ELF-1 (cell line): Measurements from ENCODE around the gene RNF4.
"Not testable (repeated sequence)": the region's sequence is repeated elsewhere in the genome, so short reads cannot be mapped to it uniquely, and the experiment has no call there.

Experiments used
- DNase-seq: peaks from one replicate; pipeline ENCODE4 v3.0.0-alpha.2; 2016; ENCODE audit warnings: low read depth, low spot score

RNF4 gene, protein sequence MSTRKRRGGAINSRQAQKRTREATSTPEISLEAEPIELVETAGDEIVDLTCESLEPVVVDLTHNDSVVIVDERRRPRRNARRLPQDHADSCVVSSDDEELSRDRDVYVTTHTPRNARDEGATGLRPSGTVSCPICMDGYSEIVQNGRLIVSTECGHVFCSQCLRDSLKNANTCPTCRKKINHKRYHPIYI

DNA sequence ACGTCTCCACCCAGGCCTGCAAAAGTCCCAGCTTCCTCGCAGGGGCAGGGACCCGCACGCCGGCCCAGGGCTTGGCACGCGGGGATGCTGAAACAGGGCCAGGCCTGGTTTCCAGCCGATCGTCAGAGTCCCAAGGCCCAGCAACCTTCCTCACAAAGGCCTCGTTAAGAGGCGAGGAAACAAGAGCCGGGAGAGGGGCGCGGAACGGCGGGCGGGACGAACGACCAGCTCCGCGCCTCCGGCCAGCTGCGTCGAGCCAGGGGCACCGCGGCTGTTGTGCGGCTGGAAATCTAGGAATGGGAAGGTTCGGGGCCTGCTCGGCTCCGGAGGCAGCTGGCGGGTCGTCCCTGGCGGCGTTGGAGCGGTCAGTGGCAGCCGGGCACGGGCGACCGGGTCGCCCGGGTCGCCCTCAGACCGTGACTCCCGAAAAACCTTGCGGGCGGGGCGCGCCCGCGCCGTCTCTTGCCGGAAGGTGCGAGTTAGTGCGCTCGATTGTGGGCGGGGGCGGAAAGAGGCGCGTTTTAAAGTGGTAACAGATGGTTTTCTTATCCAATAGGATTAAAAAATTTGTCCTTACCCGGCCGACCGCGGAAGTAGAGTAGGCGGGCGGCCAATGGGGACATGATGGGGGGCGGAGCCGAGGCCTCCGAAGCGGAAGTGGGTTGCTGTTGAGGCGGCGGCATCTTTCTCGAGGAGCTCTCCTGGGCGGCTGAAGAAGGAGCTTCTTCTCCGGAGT lies at the start of gene RNF4:
TSS of gene RNF4 (plus strand) at position 651 of the 736 bp plus-strand sequence. CDS start 21,388 bp downstream, outside the sequence.
- DNase-seq, result peak; percentile 98

DNA sequence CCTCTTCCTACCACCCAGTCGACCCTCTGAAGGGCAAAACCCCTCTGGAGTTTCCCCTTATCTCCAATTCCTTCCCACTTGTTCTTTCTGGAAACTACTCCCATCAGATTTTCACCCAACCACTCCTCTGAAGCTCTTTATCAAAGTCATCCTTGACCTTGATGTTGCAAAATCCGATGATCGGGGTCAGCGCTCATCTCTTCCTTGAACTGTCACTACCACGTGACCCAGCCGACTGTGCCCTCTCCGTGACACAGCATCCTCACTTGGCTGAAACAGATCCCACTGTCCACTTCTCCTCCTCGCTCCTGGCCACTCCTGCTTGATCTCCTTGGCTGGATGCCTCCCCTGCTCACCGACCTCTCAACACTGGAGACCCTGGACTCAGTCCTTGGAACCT lies 49.1 kb upstream of the RNF4 start:
- DNase-seq, result no peak

DNA sequence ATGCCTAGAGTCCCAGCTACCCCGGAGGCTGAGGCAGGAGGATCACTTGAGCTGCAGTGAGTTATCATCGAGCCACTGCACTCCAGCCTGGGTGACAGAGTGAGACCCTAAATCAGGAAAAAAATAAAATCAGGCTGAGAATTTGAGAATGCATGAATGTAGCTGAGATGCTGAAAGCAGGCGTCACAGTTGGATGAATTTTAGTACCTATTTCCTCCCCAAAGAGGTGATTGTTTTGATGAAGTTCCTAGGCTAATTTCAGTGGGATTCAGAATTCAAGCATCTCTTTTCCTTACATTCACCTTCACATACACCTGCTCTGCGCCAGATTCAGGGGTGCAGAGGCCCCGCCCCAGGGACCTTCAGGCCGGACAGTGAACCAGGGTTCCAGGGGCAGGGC lies 47.0 kb upstream of the RNF4 start:
- DNase-seq, result no peak

DNA sequence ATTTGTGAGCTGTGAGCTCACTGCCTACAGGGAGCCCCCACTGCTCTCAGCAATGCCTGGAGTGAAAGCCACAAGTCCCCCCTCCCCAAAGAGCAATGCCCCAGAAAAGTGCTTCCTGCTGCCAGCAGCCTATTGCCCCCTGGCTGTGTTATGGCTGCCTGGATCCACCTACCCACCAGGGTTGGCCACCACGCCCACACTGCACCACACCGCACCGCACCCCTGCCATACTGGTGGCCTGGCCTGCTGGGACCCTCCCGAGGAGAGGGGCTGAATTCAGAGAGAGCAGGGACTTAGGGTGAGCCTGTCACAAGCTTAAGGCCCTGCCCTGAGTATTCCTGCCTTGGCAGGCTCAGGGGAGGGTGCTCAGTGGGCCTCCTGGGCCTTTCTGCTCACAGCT lies 45.8 kb upstream of the RNF4 start:
- DNase-seq, result no peak

DNA sequence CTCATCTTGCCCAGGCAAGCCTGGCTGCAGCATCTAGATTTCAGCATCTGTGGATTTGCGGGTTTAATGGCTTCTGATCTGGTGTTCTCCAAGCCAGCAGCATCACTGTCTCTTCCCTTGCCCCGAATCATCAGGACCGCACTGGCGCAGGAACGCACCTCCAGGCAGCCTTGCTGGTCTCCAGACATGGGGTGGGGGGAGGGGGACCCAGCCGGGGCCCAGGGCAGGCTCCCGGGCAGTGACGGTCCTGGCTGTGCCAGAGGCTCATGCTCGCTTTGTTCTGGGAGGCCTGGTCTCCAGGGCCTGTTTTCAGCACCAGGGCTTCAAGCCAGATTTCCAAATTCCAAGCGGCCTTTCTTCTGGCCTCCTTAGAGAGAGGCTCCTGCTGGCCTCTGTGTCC lies 45.2 kb upstream of the RNF4 start:
- DNase-seq, result peak; percentile 66

DNA sequence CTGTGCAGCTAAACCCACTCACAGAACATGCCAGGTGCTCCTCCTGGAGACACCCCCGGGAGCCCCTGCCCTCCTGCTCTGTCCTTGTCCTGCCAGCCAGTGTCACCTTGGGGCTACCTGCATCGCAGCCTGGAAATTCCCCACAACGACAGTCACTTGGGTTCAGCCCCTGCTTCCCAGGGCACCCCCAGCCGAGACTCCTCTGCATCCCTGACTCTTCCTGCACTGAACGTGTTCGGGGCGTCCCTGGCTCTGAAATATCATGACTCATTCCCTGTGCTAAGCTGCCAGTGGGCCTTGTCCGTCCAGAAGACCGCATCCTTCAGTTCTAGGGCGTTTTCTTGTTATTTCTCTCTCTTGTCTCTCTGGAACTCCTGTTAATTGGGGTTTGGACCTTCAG lies 44.3 kb upstream of the RNF4 start:
- DNase-seq, result no peak

DNA sequence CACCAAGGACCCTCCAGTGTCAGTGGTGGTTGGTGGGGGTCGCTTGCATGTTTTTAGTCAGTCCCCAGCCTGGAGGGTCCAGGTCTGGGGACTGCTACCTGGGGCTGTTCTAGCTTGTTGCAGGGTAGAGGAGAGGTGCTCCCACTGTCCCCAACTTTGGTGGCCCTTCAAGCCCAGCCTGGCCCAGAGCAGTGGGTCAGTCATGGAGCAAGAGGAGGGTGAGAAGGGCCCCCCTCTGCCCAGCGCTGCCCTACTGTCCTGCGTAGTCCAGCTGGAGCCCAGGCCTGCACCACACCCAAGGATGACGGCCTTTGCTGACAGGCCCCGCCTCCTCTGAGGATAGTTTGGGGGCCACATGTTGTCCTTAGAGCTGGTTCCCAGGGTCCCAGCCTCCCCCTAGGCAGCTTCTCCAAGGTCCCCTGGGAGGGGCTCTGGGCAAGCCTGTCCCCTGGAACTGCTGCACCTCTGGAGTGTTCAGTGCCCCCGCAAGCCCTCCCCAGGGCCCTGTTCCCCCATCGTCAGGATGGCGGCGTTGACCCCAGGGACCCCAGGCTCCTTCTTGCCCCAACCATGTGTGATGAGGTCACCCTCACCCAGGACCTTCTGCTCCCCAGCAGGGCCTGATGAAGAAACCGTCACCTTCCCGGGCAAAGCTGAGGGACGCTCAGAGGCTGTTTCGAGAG lies 43.4 kb upstream of the RNF4 start:
- no peak for DNase-seq

DNA sequence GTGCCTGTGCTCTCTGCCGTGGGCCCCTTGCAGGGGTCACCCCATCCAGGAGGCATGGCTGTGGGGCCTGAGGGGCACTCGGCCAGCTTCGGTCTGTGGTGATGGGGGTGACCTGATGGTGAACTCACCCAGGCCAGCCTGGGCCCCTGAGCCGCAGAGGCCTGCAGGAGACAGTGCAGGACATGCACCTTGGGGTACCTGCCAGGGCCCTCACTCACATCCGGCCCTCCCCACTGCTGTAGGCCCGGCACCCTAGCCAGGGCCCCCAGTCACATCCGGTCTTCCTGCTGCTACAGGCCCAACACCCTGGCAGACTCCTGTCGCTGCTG lies 42.9 kb upstream of the RNF4 start:
- DNase-seq, result no peak

DNA sequence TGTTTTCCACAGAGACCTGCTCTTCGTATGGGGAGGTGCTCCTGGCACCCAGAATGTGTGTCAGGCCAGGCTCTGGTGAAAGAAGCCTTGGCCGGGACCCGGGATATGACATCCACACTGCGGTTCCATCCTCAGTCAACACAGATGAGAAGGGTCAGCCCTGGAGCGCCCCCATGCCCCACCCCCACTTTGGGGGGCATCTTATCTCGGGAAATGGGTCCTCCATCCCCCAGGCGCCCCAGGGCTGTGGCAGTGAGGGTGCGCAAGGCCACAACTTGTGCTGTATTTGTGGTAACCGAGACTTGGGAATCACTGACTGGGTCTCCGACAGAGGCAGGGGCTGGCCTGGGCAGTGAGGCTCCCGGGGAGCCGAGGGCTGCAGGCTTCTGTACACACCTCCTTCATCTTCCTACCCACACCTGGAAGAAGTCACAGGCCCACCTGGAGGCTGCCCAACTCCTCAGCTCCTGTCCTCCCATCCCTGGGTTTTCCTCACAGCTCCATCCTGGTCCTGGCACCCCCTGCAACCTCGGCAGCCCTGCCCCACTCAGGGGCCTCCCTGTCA lies 42.1 kb upstream of the RNF4 start:
- DNase-seq, result no peak

DNA sequence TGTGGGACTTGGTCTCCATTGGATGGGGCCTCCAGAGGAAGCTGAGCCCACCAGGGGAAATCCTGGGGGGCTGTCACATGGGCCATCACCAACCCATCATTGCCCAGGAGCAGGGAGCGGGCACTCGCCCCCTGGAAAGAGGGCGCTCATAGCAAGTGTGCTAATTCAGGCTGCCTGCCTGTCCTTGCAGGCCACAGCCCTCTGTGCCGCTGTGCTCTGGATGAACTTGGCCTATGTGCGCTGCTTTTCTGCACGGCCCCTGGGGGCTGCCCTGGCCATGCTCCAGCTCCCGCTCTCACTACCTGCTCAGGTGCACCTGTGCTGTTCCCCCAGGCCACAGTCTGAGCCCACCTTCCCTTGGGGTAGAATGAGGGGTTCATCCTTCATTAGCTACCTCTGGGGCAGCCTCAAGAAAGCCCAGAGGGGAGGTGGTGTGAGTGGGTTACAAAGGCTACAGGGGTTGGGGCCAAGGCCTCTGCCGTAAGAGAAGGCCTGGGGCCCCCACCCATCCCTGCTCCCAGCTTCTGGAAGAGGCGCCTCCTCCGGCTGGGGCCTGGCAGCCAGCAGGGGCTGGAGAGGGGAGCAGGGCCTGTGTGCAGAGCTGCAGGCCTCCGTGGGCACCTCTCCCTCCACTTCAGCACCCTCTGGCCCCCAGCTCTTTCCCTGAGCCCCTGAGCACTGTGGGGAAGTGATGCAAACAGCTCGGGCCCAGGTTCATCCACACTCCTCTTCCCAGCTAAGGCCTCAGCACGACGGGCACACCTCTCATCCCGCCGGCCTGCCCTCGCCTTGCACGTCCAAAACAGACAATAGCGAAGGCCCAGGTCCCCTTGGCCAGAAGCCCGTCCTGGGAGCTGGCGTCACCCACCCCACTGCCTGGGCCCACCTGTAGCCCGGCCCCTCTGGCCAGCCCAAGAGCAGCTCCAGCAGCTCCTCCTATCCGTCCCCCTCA lies 41.2 kb upstream of the RNF4 start:
- no peak for DNase-seq

DNA sequence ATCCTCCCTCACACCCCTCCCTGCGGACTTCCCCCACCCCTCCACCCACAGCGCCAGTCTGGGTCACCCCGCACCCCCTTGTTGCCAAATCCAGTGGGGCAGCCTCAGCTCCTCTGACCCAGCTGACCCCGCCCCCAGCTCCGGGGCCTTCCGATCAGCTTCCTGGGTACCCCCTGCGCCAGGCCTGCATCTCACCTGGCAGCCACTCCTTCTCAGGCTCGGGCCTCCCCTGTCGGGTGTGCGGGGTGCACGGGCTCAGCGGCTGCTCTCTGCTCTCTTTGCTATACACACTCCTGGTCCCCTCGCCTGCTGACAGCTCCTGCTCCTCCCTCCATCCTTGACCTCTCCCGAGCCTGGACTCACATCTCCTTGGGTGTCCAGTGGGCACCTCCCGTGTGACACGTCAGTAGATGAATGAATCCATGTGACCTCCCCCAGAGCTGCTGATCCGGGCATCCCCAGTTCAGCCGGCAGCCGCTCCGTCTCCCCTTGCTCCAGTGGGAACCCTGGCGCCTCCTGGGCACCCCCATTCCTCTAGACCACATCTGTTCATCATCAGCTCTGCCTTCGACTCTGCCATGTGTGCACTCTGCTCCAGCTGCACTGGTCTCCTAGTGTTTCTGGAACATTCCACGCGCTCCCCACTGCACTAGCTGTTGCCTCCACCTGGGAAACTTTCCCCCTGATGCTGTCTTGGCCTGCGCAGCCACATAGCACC lies 40.3 kb upstream of the RNF4 start:
- no peak for DNase-seq

DNA sequence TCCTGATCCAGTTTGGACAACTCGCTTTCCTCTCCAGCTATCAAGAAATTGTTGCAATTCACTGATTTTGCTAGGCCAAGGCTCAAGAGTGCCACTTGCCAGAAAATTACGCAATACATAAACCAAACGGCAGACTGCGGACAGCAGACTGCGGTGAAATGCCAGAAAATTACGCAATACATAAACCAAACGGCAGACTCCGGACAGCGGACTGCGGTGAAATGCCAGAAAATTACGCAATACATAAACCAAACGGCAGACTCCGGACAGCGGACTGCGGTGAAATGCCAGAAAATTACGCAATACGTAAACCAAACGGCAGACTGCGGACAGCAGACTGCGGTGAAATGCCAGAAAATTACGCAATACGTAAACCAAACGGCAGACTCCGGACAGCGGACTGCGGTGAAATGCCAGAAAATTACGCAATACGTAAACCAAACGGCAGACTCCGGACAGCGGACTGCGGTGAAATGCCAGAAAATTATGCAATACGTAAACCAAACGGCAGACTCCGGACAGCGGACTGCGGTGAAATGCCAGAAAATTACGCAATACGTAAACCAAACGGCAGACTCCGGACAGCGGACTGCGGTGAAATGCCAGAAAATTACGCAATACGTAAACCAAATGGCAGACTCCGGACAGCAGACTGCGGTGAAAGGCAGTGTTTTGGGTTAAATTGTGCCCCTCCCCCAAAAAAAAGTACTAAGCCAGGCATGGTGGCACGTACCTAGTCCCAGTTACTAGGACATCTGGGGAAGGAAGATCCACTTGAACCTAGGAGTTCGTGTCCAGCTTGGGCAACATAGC lies 38.8 kb upstream of the RNF4 start:
- not testable (repeated sequence) for DNase-seq

DNA sequence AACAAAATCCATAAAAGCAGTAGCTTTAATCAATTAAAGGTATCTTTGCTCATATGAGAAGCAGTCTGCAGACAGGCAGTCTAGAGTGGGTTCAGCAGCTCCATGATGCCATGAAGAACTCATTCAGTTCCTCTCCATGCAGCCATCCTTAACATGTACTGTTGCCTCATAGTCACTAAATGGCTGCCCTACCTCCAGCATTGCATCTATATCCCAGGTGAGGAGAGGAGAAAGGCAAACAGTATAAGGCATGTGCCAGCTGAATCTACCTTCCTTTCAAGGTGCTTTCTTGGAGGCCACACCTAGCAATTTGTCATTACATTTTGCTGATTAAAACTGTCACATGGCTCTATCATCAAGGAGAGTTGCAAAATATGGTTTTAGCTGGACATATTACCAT lies 36.9 kb upstream of the RNF4 start:
- no peak for DNase-seq

DNA sequence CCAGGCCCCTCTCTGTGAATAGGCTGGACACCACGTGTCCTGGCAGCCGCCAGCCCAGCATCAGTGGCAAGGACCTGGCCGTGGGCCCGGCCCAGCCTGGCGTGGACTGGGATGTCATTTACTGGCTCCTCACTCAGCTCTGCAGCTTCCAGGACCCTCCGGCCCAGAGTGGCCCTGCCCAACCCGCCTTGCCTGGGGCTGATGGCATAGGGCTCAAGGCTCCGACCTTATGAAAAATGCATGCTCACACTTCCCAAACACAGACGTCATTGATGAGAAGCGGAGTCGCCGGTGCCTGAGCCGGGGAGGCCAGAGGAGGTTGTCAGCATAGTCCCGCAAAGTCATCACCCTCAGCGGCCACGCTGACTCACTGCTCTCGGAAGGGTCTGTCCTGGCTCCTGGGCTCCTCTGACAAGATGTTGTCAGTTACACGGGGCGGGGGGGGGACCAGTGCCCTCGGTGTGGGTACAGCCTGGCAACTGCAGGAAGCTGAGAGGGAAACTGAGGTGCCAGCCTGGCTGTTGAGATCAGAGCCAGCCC lies 35.8 kb upstream of the RNF4 start:
- DNase-seq, result peak; percentile 67

DNA sequence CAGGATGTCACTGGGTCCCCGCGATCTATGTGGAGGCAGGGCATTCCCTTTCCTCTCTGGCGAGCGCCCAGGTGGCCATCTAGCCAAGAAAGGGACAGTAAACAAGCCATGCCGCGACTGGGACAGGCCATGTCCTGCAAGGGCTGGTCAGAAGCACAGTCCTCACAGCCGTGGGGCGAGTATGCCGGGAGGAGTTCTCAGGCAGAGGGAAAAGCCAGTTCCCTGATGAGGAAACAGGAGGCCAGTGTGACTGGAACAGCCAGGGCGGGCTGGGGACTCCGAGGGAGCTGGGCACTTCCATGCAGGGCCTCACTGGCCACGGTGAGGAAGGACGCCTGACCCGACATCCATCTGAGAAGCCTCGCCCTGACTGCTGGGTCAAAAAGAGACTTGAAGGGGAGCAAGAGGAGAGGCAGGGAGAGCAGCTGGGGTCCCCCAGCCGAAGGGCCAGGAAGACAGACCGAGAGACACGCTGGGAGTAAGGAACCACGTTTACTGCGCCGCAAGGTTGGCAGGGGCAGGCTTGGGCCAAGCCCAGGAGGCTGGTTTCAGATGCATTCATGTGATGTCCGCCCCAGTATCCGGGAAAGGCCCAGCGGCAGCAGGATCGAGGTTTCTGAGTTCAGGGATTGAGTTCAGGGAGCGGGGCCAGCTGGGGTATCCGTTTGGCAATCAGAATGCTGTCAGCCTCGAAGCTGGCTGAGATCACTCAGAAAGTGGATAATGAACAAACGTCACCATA lies 35.1 kb upstream of the RNF4 start:
- no peak for DNase-seq

DNA sequence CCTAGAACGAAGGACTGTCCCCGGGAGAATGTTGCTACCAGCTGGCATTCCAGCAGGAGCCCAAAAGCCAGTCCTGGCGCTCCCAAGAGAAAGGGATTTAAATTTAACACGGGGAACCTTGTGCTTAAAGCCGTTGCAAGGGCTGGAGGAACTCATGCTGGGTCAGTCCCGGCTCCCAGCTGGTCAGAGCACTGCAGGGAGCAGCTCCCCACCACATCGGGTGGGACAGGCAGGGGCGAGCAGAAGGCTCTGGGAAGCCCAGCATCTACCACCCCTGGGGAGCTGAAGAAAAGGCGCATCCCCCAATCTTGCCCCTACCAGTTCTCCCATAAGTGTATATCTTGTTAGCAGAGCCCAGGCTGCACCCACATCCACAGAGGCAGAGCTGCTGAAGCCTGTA lies 34.5 kb upstream of the RNF4 start:
- DNase-seq, result no peak

DNA sequence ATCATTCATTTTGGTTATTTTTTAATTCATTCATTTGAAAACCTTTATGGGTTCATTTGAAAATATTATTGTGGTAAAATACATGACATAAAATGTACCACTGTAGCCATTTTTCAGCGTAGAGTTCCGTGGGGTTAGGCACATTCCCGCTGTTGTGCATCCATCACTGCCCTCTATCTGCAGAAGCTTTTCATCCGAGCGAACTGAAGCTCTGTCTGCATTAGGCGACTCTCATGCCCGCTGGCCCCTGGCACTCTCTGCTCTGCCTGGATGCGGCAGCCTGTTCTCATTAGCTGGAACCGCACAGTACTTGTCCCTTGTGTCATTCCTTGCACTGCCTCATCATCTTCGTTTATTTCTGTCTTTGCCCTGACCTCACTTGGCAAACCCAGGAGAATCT lies 32.6 kb upstream of the RNF4 start:
- DNase-seq, result no peak

DNA sequence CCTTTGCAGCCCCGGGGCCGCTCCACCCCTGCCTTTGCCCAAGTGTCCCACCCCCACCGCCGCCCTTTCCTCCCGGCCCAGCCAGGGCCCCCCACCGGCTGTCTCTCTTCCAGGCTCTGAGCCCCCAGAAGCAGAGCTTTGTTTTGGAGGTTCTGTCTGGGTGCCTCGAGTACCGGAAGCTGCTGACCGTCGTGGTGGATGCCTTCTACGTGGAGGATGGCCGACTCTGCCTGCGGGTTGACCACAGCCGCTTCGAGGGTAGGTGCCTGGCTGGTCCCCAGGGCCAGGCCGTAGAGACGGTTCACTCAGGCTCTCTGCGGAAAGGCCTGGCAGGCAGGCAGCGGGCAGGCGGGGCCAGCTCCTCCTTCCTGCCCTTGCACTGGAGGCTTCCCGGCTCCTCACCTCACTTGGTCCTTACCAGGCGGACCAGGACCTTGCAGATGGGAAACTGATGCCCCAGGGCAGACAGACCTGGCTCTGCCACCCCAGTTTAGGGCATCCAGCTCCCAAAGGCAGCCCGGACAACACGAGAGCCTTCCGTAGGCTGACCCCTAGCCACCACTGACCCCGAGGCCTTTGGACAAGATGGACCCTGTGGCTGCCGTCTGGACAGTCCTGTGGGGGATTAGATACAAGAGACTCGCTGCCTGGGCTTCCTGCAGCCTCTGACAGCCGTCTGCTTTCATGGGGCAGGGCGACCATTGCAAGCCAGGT lies 32.0 kb upstream of the RNF4 start:
- no peak for DNase-seq
